Thoracic aorta (tissue), 2 donors: ENCODE results near the gene PCBP2. TPM values are rescaled to one million over a fixed set of nuclear protein-coding genes. Genes with fewer than 3 reads are reported as not detected.

Source experiments
- ATAC-seq: fragments of 150-250 bp; one replicate; pipeline ENCODE4 v1.8.0; 2017; ENCODE audit warnings: low read depth; ENCODE audit not compliant: insufficient number of reproducible peaks, low FRiP score
- DNase-seq: peaks from one replicate; pipeline ENCODE4 v3.0.0-alpha.2; 2020; ENCODE audit warnings: low spot score
- H3K27ac ChIP-seq, 2 donors: fragments of 200-600 bp; sonication (generic); 1 replicate in 1 of 2; 2 replicates in 1 of 2; pipeline ENCODE4 v1.5.1; 2016; ENCODE audit warnings: mild to moderate bottlenecking in 2 of 2, moderate library complexity in 2 of 2
- H3K27me3 ChIP-seq: fragments of 200-600 bp; sonication (generic); replicated peaks from 2 replicates; pipeline ENCODE4 v1.6.0; 2016; ENCODE audit warnings: mild to moderate bottlenecking; ENCODE audit not compliant: insufficient read depth
- H3K36me3 ChIP-seq: fragments of 200-600 bp; sonication (generic); one replicate; pipeline ENCODE4 v1.5.1; 2016
- H3K4me1 ChIP-seq, 2 donors: fragments of 200-600 bp; sonication (generic); 1 replicate in 1 of 2; 2 replicates in 1 of 2; pipeline versions ENCODE4 v1.5.1 to v1.6.0; 2016; ENCODE audit warnings: low read depth in 2 of 2, mild to moderate bottlenecking in 1 of 2; ENCODE audit not compliant: control insufficient read depth in 1 of 2
- H3K4me3 ChIP-seq: fragments of 200-600 bp; sonication (generic); 2 replicates; pipeline ENCODE4 v1.5.1; 2016; ENCODE audit warnings: mild to moderate bottlenecking
- H3K9me3 ChIP-seq: fragments of 200-600 bp; sonication (generic); 2 replicates; pipeline ENCODE4 v1.5.1; 2016
- total RNA-seq, 2 donors: library from RNA; depleted of rRNA; stranded (reverse); fragments of >200 nt; gene quantifications; one replicate each; pipeline versions ENCODE4 v1.1.0 to v1.2.3, GENCODE V29; 2016
- TF ChIP-seq, protein P1 (sequence below): fragments of 200-600 bp; sonication (generic); IDR thresholded peaks from one replicate; pipeline ENCODE4 v1.5.1; 2019; ENCODE audit warnings: antibody characterized with exemption

The PCBP2 gene
- total RNA-seq, 2 donors from 2014 or later = 326 to 466 TPM

DNA sequence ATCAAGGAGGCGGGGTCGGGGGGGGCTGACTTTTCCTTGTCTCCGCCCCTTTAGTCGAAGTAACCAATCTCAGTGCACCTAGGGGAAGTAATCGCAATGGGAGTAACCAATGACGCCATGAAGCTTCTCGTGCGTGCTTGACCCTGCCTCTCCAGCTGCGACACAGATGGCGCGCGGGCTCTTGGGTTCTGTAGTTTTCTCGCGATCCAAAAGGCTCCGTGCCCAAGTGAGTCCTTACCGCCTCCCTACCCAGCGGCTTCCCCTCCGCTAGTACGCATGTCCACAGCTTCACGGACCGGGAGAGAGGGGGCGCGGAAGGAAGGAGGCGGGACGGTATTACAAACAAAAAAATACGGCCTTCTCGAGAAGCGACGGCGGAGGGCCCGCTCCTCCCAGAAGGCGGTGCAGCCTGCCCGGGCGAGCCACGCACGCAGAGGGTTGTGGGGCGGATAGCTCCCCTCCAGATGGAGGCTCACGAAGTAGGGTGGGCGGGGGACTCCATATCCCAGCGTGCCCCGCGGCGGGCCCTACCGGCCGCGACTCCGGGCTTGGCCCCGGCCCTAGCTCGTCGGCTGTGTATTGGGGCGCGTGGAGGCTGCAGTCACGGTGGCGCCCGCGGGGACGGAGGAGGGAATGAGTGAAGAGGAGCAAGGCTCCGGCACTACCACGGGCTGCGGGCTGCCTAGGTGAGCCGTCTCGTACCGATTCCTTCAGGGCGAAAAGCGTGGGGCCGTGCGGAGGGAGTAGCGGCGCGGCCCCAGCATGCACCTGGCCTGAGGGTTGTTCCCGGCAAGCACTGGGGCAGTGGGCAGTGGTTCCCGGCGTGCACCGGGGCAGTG, 49.1 kb downstream of the PCBP2 start, which contains the start of gene TARBP2:
TARBP2 (plus strand) TSS at position 508 of the 839 bp plus-strand sequence; CDS start at position 634, 126 bp downstream.
- peak; percentile 89 for ATAC-seq
- TF ChIP-seq, protein P1, sequence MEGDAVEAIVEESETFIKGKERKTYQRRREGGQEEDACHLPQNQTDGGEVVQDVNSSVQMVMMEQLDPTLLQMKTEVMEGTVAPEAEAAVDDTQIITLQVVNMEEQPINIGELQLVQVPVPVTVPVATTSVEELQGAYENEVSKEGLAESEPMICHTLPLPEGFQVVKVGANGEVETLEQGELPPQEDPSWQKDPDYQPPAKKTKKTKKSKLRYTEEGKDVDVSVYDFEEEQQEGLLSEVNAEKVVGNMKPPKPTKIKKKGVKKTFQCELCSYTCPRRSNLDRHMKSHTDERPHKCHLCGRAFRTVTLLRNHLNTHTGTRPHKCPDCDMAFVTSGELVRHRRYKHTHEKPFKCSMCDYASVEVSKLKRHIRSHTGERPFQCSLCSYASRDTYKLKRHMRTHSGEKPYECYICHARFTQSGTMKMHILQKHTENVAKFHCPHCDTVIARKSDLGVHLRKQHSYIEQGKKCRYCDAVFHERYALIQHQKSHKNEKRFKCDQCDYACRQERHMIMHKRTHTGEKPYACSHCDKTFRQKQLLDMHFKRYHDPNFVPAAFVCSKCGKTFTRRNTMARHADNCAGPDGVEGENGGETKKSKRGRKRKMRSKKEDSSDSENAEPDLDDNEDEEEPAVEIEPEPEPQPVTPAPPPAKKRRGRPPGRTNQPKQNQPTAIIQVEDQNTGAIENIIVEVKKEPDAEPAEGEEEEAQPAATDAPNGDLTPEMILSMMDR = no peak
- Histone ChIP-seq H3K27ac (peak within 1 kb of the TSS; percentile 98 to 99), H3K36me3 (no peaks in the 10 kb centered on the region), H3K4me3 (peak within 1 kb of the TSS; percentile 87), H3K27me3 (no peaks in the 10 kb centered on the region), H3K9me3 (no peaks in the 10 kb centered on the region), H3K4me1 (peaks cover 27 to 57% of the 10 kb centered on the region in 2 donors)
- DNase-seq = peak; percentile 96

DNA sequence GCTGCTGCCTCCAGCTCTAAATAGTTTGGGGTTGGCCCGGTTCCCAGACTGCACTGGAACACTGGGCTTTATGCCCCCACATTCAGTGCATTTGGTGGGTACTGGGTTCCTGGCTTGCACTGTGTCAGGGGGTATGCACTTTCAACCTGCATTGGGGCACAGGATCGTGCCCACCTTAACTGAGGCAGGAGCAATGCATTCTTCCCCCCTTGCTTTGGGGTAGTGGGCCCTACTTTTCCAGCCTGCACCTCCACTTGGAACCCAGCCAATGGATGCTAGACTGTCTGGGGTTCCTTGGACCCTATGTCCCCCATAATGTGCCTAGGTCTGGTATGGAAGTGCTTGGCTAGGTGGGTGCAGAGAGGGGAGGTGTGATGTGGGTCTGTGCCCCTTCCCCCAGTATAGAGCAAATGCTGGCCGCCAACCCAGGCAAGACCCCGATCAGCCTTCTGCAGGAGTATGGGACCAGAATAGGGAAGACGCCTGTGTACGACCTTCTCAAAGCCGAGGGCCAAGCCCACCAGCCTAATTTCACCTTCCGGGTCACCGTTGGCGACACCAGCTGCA, 49.8 kb downstream of the PCBP2 start:
- Histone ChIP-seq H3K27ac (peak overlapping the region; percentile 98 to 99), H3K4me3 (peak overlapping the region; percentile 87), H3K36me3 (no peaks in the 10 kb centered on the region), H3K4me1 (peaks cover 34 to 64% of the 10 kb centered on the region in 2 donors), H3K9me3 (no peaks in the 10 kb centered on the region), H3K27me3 (no peaks in the 10 kb centered on the region)
- no peak for DNase-seq
- TF ChIP-seq, protein P1 = no peak
- no peak for ATAC-seq

DNA sequence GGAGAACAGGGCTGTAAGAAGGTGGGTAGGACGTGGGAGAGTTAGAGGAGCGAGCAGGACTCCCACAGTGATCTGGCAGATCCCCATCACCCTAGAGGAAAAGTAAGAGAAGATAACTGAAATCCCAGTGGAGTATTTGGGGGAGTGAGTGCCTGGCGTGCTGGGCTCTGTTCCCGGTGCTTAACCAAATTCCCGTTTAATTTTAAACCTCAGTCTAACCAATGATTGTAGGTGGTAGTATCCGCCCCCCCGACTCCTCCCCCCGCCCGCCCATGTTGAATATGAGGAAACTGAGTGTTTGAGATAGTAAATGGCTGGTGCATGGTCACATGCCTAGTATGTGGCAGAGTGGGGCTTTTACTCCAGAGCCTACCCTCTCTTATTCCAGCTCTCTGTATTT, 50.4 kb downstream of the PCBP2 start:
- H3K4me3 ChIP-seq = peak overlapping the region; percentile 87

DNA sequence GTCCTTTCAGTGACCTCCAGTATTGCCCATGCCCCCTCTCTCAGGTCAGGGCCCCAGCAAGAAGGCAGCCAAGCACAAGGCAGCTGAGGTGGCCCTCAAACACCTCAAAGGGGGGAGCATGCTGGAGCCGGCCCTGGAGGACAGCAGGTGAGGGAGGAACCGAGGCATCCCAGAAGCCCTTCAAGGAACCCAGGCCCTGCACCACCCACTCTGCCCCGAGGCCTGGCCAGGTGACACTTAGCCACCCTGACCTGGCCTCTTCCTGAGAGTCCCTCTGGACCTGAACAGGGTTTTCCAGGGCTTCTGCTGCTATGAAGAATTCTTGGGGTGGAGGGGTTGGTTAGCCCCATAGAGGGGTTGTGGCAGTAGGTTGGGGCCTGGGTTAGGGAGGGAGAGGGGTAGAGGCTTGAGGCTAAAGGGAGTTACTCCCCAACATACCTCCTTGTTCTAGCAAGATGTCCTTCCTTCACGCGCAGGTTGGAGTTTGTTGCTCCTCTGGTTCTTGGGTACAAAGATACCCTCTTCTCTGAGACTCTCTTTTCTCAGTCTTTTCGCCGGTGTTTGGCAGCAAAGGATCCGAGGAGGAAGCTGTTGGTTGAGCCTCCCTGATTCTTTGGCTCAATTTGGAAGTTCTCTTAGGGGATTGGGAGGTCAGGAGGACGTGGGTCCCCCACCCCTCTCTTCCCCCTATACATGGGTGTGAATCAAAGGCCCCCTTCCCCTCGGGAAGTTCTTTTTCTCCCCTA, 51.3 kb downstream of the PCBP2 start:
- TF ChIP-seq, protein P1 = no peak
- peaks cover 34 to 77% of the 10 kb centered on the region in 2 donors for H3K4me1 ChIP-seq
- H3K9me3 ChIP-seq = no peaks in the 10 kb centered on the region
- peak overlapping the region; percentile 87 for H3K4me3 ChIP-seq
- H3K27ac ChIP-seq = peak overlapping the region; percentile 98 to 99
- DNase-seq = no peak
- no peaks in the 10 kb centered on the region for H3K27me3 ChIP-seq
- ATAC-seq = no peak
- H3K36me3 ChIP-seq = no peaks in the 10 kb centered on the region

More for the DNA sequence above, 50.4 kb downstream of the PCBP2 start:
- Histone ChIP-seq H3K4me1 (peaks cover 34 to 71% of the 10 kb centered on the region in 2 donors), H3K27me3 (no peaks in the 10 kb centered on the region), H3K27ac (peak overlapping the region; percentile 98 to 99), H3K36me3 (no peaks in the 10 kb centered on the region), H3K9me3 (no peaks in the 10 kb centered on the region)
- DNase-seq = no peak
- no peak for ATAC-seq
- TF ChIP-seq, protein P1 = no peak
